Measurements from ENCODE around the gene PIEZO1. TPM values are rescaled to one million over a fixed set of nuclear protein-coding genes. Genes with fewer than 3 reads are reported as not detected.

Gene PIEZO1
- polyA plus RNA-seq, 1 of the 3 experiments (the other 2 are of a cell fraction) = 184 TPM

GRCh38 chr16:88693420-88694177 lies 91.4 kb downstream of the PIEZO1 start:
- no peak for DNase-seq
- WGBS (ENCODE audit: low lambda C conversion rate) = 78% methylated on average over 19 of the region's 39 CpGs

More at GRCh38 chr16:88693420-88694177, 91.4 kb downstream of the PIEZO1 start:
- Histone ChIP-seq H3K79me2 (ENCODE audit: insufficient read depth) (no peaks in the 10 kb centered on the region), H3K27ac (ENCODE audit: low read depth in 2 of 2, low read length in 1 of 2) (no peak overlapping the region), H3K9me3 (no peaks in the 10 kb centered on the region), H3K4me2 (no peak overlapping the region), H3F3A (replicated peaks; ENCODE audit: insufficient read depth) (no peaks in the 10 kb centered on the region), H3K4me3 (ENCODE audit: low read depth in 2 of 2, low read length in 1 of 2) (no peak overlapping the region), H3K4me1 (ENCODE audit: control insufficient read depth in 1 of 2, insufficient read depth in 2 of 2, low read depth in 1 of 2, low read length in 1 of 2) (no peaks in the 10 kb centered on the region), H3K36me3 (replicated peaks in 1 of 2; ENCODE audit: control insufficient read depth in 1 of 2, insufficient read depth in 2 of 2, low read length in 1 of 2) (peaks cover 0 to 19% of the 10 kb centered on the region in 2 experiments), H4K20me1 (ENCODE audit: insufficient read depth) (no peaks in the 10 kb centered on the region), H3K27me3 (ENCODE audit: insufficient read depth) (no peaks in the 10 kb centered on the region), H3K9me2 (no peaks in the 10 kb centered on the region), H2AFZ (ENCODE audit: low read depth) (no peak overlapping the region), H3K9ac (no peak overlapping the region)
- ChIA-PET POLR2A (no interaction called here), CTCF (interaction anchor here (1.0 kb wide), 1 partner anchor 22 kb away, joined by 3 read pairs; no protein-coding TSS in a partner anchor)
- no peak for TF ChIP-seq TAF1 (IDR thresholded peaks at IDR 0.05; ENCODE audit: borderline replicate concordance, low read depth, low read length)
- no peak for TF ChIP-seq FOSL2 (IDR thresholded peaks at IDR 0.05; ENCODE audit: borderline replicate concordance, low read depth)
- TF ChIP-seq SIN3A (IDR thresholded peaks at IDR 0.05; ENCODE audit: borderline replicate concordance, low read depth, low read length) = no peak
- no peak for TF ChIP-seq MAX (IDR thresholded peaks at IDR 0.05; ENCODE audit: low read depth)
- TF ChIP-seq GABPA (IDR thresholded peaks at IDR 0.05; ENCODE audit: low read depth) = no peak
- TF ChIP-seq YY1 (IDR thresholded peaks at IDR 0.05; ENCODE audit: low read depth) = no peak
- TF ChIP-seq TEAD4 (IDR thresholded peaks at IDR 0.05; ENCODE audit: borderline replicate concordance, insufficient read depth) = no peak
- no peak for TF ChIP-seq IRF3 (IDR thresholded peaks at IDR 0.05; ENCODE audit: low read depth, low read length)
- no peak for TF ChIP-seq CTCF (IDR thresholded peaks at IDR 0.05)
- TF ChIP-seq EP300 (IDR thresholded peaks at IDR 0.05; ENCODE audit: borderline replicate concordance in 1 of 2, low read depth in 1 of 2, low read length in 1 of 2) = no peak
- TF ChIP-seq MEF2A (IDR thresholded peaks at IDR 0.05; ENCODE audit: borderline replicate concordance, low read depth) = no peak

All from SK-N-SH (cell line).